Measurements from ENCODE around the gene GAB4. TPM values are rescaled to one million over a fixed set of nuclear protein-coding genes. Genes with fewer than 3 reads are reported as not detected.
"Not testable (repeated sequence)": the region's sequence is repeated elsewhere in the genome, so short reads cannot be mapped to it uniquely, and the experiment has no call there.

Gene GAB4
- total and polyA plus RNA-seq, 2 of the 8 experiments (the other 6 are each of a cell fraction or from before 2014, with no cell fraction given) = 0.03 to 0.17 TPM

GRCh38 chr22:17035246-17035645 lies 27.2 kb upstream of the GAB4 start (continued):
- TF ChIP-seq POLR2AphosphoS5 (IDR thresholded peaks at IDR 0.05; ENCODE audit: low read depth, low read length) (no peak), TAF7 (optimal IDR thresholded peaks at IDR 0.05; ENCODE audit: borderline replicate concordance, low read depth, low read length) (no peak), SP1 (IDR thresholded peaks at IDR 0.05; ENCODE audit: low read depth, low read length) (no peak), SIX5 (IDR thresholded peaks at IDR 0.05; ENCODE audit: low read depth, low read length) (no peak)

DNA sequence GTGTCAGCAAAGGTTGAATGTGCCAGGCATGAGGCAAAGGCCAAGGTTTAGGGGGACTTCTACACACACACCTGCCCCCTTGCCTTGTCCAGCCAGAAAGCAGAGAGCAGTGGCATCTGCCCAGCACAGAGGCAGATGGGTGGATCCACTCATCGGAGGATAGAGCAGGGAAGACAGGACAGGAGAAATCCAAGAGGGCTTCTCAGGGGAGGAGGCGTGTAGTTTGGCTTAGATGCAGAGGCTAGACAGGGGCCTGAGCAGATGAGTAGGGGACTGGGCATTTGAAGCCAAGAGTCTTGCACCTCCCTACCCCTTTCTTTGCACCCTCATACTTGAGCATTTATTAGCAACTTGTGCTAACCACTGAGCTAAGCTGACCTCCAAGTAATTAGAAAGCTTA lies 26.5 kb upstream of the GAB4 start:
- H3K4me1 ChIP-seq (replicated peaks in 1 of 4; ENCODE audit: control insufficient read depth in 3 of 4, insufficient read depth in 4 of 4, low read length in 3 of 4); H2BK20ac ChIP-seq (ENCODE audit: low read length); POLR2A ChIA-PET (ENCODE audit: partially characterized antibody); H4K20me1 ChIP-seq (replicated peaks in 1 of 2; ENCODE audit: control insufficient read depth in 1 of 2, insufficient read depth in 2 of 2, low read length in 2 of 2); H3K79me2 ChIP-seq (ENCODE audit: control insufficient read depth in 1 of 2, insufficient read depth in 2 of 2, low read length in 2 of 2); DNase-seq (ENCODE audit: low read depth in 1 of 2, low spot score in 2 of 2); H2BK15ac ChIP-seq (ENCODE audit: low read length); H3K23ac ChIP-seq (ENCODE audit: insufficient read length); H3K4me3 ChIP-seq (ENCODE audit: extremely low read depth in 1 of 4, insufficient read depth in 2 of 4, low read depth in 3 of 4, low read length in 4 of 4); H2BK5ac ChIP-seq (ENCODE audit: low read depth, low read length); H3K9ac ChIP-seq (replicated peaks in 1 of 4; ENCODE audit: extremely low read depth in 1 of 4, low read depth in 3 of 4, low read length in 3 of 4); H4K5ac ChIP-seq (ENCODE audit: insufficient read length, low read depth, low read length); H2AK5ac ChIP-seq (ENCODE audit: low read depth, low read length); H3K23me2 ChIP-seq (ENCODE audit: low read depth, low read length); H3K14ac ChIP-seq (ENCODE audit: insufficient read length); H2AFZ ChIP-seq (ENCODE audit: low read length); H3K79me1 ChIP-seq (ENCODE audit: low read depth, low read length); H3K9me3 ChIP-seq (ENCODE audit: insufficient read depth in 2 of 2, low read depth in 1 of 2, low read length in 1 of 2); CTCF ChIA-PET (ENCODE audit: partially characterized antibody); H3K4me2 ChIP-seq (ENCODE audit: insufficient read depth in 1 of 2, low read depth in 2 of 2, low read length in 2 of 2); H3K36me3 ChIP-seq (ENCODE audit: control insufficient read depth in 2 of 4, insufficient read depth in 4 of 4, low read length in 3 of 4); H4K8ac ChIP-seq (ENCODE audit: extremely low read depth, insufficient read depth, low read length); FAIRE-seq; H2BK120ac ChIP-seq (replicated peaks; ENCODE audit: low read depth, low read length); H3K27me3 ChIP-seq (replicated peaks in 1 of 4; ENCODE audit: control insufficient read depth in 3 of 4, extremely low read depth in 1 of 4, insufficient read depth in 3 of 4, low read length in 3 of 4); H2BK12ac ChIP-seq (ENCODE audit: low read depth, low read length); H4K91ac ChIP-seq (replicated peaks; ENCODE audit: insufficient read length, low read length); H3K27ac ChIP-seq (ENCODE audit: low read depth, low read length); H3K4ac ChIP-seq (replicated peaks; ENCODE audit: insufficient read length, low read depth, low read length); H3K56ac ChIP-seq (replicated peaks; ENCODE audit: insufficient read length, low read depth, low read length); H3K18ac ChIP-seq (ENCODE audit: extremely low read depth, low read length): not testable (repeated sequence)
- WGBS, 2 experiments (ENCODE audit: extremely low coverage in 1 of 2, insufficient coverage in 1 of 2, insufficient read length in 1 of 2, insufficient replicate concordance in 2 of 2, low coverage in 1 of 2, low lambda C conversion rate in 2 of 2, missing lambda C conversion rate in 1 of 2) = 85% methylated on average over 2 of the region's 2 CpGs; no CpG with 5 or more reads in 1 of the 2 experiments

Measured in H1 (cell line).